ENCODE measurements around the gene VPS37B. TPM values are rescaled to one million over a fixed set of nuclear protein-coding genes. Genes with fewer than 3 reads are reported as not detected.

VPS37B gene
- total RNA-seq, 2 donors from 2014 or later = 10.1 to 11.1 TPM

GRCh38 chr12:122864894-122865253 is 31.1 kb downstream of the VPS37B start:
- ATAC-seq (no peak), DNase-seq (ENCODE audit: low spot score in 2 of 2) (no peak)
- Mint-ChIP-seq H3K27ac (no peak overlapping the region), H3K9me3 (no peaks in the 10 kb centered on the region), H3K36me3 (peaks cover 2% of the 10 kb centered on the region in 2 donors)

- Mint-ChIP-seq H3K36me3 (no peaks in the 10 kb centered on the region), H3K27ac (peak overlapping the region in 1 of 2 donors; percentile 52), H3K9me3 (no peaks in the 10 kb centered on the region)
- no peak for DNase-seq (ENCODE audit: low spot score in 2 of 2)
- ATAC-seq = no peak
Measured at GRCh38 chr12:122862872-122863701, 32.8 kb downstream of the VPS37B start.

GRCh38 chr12:122862110-122862634 is 33.8 kb downstream of the VPS37B start:
- peak overlapping the region in 1 of 2 donors; percentile 45 for H3K27ac Mint-ChIP-seq
- H3K36me3 Mint-ChIP-seq = no peaks in the 10 kb centered on the region
- H3K9me3 Mint-ChIP-seq = no peaks in the 10 kb centered on the region
- no peak for ATAC-seq
- no peak for DNase-seq (ENCODE audit: low spot score in 2 of 2)

- DNase-seq (ENCODE audit: low spot score in 2 of 2) (no peak), ATAC-seq (no peak)
- H3K27ac Mint-ChIP-seq = peak overlapping the region in 1 of 2 donors; percentile 44
- no peaks in the 10 kb centered on the region for H3K9me3 Mint-ChIP-seq
- H3K36me3 Mint-ChIP-seq = no peaks in the 10 kb centered on the region
Measured at GRCh38 chr12:122861587-122861970, 34.3 kb downstream of the VPS37B start.

GRCh38 chr12:122860854-122861586 is 34.9 kb downstream of the VPS37B start:
- H3K9me3 Mint-ChIP-seq = no peaks in the 10 kb centered on the region
- H3K27ac Mint-ChIP-seq = no peak overlapping the region
- H3K36me3 Mint-ChIP-seq = no peaks in the 10 kb centered on the region
- ATAC-seq = no peak
- DNase-seq (ENCODE audit: low spot score in 2 of 2) = no peak

- DNase-seq (ENCODE audit: low spot score in 2 of 2) (peak; percentile 76 to 86), ATAC-seq (peak; percentile 71 to 74)
- Mint-ChIP-seq H3K36me3 (no peaks in the 10 kb centered on the region), H3K9me3 (no peaks in the 10 kb centered on the region), H3K27ac (no peak overlapping the region)
Measured at GRCh38 chr12:122860040-122860853, 35.7 kb downstream of the VPS37B start.

GRCh38 chr12:122859303-122860039 is 36.5 kb downstream of the VPS37B start:
- Mint-ChIP-seq H3K36me3 (no peaks in the 10 kb centered on the region), H3K27ac (no peak overlapping the region), H3K9me3 (no peaks in the 10 kb centered on the region)
- DNase-seq (ENCODE audit: low spot score in 2 of 2) (no peak), ATAC-seq (peak in 1 of 2 donors; percentile 4)

- Mint-ChIP-seq H3K36me3 (no peaks in the 10 kb centered on the region), H3K9me3 (no peaks in the 10 kb centered on the region), H3K27ac (no peak overlapping the region)
- ATAC-seq (no peak), DNase-seq (ENCODE audit: low spot score in 2 of 2) (no peak)
Measured at GRCh38 chr12:122858591-122859302, 37.2 kb downstream of the VPS37B start.

- ATAC-seq = no peak
- no peak for DNase-seq (ENCODE audit: low spot score in 2 of 2)
- no peak overlapping the region for H3K27ac Mint-ChIP-seq
- no peaks in the 10 kb centered on the region for H3K36me3 Mint-ChIP-seq
- H3K9me3 Mint-ChIP-seq = no peaks in the 10 kb centered on the region
Measured at GRCh38 chr12:122858171-122858570, 37.8 kb downstream of the VPS37B start.

GRCh38 chr12:122856999-122857671 is 38.8 kb downstream of the VPS37B start:
- no peak for DNase-seq (ENCODE audit: low spot score in 2 of 2)
- H3K36me3 Mint-ChIP-seq = no peaks in the 10 kb centered on the region
- H3K27ac Mint-ChIP-seq = no peak overlapping the region
- ATAC-seq = no peak
- no peaks in the 10 kb centered on the region for H3K9me3 Mint-ChIP-seq

- peak overlapping the region in 1 of 2 donors; percentile 22 for H3K27ac Mint-ChIP-seq
- no peaks in the 10 kb centered on the region for H3K36me3 Mint-ChIP-seq
- DNase-seq (ENCODE audit: low spot score in 2 of 2) = no peak
- H3K9me3 Mint-ChIP-seq = no peaks in the 10 kb centered on the region
- ATAC-seq = no peak
Measured at GRCh38 chr12:122855928-122856831, 39.7 kb downstream of the VPS37B start.

GRCh38 chr12:122855071-122855829 is 40.7 kb downstream of the VPS37B start:
- DNase-seq (ENCODE audit: low spot score in 2 of 2) (no peak), ATAC-seq (no peak)
- no peaks in the 10 kb centered on the region for H3K36me3 Mint-ChIP-seq
- no peaks in the 10 kb centered on the region for H3K9me3 Mint-ChIP-seq
- no peak overlapping the region for H3K27ac Mint-ChIP-seq

- Mint-ChIP-seq H3K9me3 (no peaks in the 10 kb centered on the region), H3K27ac (no peak overlapping the region), H3K36me3 (no peaks in the 10 kb centered on the region)
- DNase-seq (ENCODE audit: low spot score in 2 of 2) = no peak
- ATAC-seq = no peak
Measured at GRCh38 chr12:122854554-122854953, 41.4 kb downstream of the VPS37B start.

Measured in activated naive CD4-positive, alpha-beta T cell treated with anti-CD3 and anti-CD28 coated beads, Interleukin-2, amount 50 U/mL, for 72 hours (primary cell).